Measurements from ENCODE around the gene BIRC3. TPM values are rescaled to one million over a fixed set of nuclear protein-coding genes. Genes with fewer than 3 reads are reported as not detected.
A peak's percentile ranks its signal among the peaks of the same experiment; 100 is the strongest.
"Not testable (repeated sequence)": the region's sequence is repeated elsewhere in the genome, so short reads cannot be mapped to it uniquely, and the experiment has no call there.

The BIRC3 gene
- polyA plus RNA-seq, 1 donor from 2014 or later: not detected

- Histone ChIP-seq H3K79me2 (replicated peaks; ENCODE audit: insufficient read depth, low read length) (no peaks in the 10 kb centered on the region), H3F3A (ENCODE audit: insufficient read depth, low read length, poor library complexity, severe bottlenecking) (peaks cover 3% of the 10 kb centered on the region), H3K27ac (ENCODE audit: low read length) (no peak overlapping the region), H3K27me3 (ENCODE audit: insufficient read depth, low read depth, low read length) (no peaks in the 10 kb centered on the region), H4K20me1 (ENCODE audit: insufficient read depth) (no peaks in the 10 kb centered on the region), H3K4me3 (ENCODE audit: low read length) (no peak overlapping the region), H3K9me2 (ENCODE audit: insufficient read depth, low read length) (no peaks in the 10 kb centered on the region), H2AFZ (ENCODE audit: low read depth, low read length) (no peak overlapping the region), H3K36me3 (ENCODE audit: insufficient read depth, low read length) (peaks cover 16% of the 10 kb centered on the region), H3K4me2 (ENCODE audit: low read length) (no peak overlapping the region), H3K9me3 (ENCODE audit: low read length) (no peaks in the 10 kb centered on the region), H3K9ac (ENCODE audit: low read length) (no peak overlapping the region)
- TF ChIP-seq CTCF (IDR thresholded peaks at IDR 0.05; ENCODE audit: poor library complexity, severe bottlenecking): peak; percentile 55
- peak; percentile 52 for TF ChIP-seq SMC3 (conservative IDR thresholded peaks at IDR 0.05; ENCODE audit: poor library complexity)
- no peak for TF ChIP-seq POLR2AphosphoS5 (IDR thresholded peaks at IDR 0.05)
- TF ChIP-seq REST (IDR thresholded peaks at IDR 0.05; ENCODE audit: borderline replicate concordance): no peak
- TF ChIP-seq TAF1 (IDR thresholded peaks at IDR 0.05; ENCODE audit: low read depth): no peak
- peak; percentile 50 for TF ChIP-seq RAD21 (conservative IDR thresholded peaks at IDR 0.05)
Observed at GRCh38 chr11:102367364-102367763, 50.1 kb downstream of the BIRC3 start.

GRCh38 chr11:102368472-102368871, 51.2 kb downstream of the BIRC3 start:
- no peak for TF ChIP-seq POLR2AphosphoS5 (IDR thresholded peaks at IDR 0.05)
- TF ChIP-seq EP300 (conservative IDR thresholded peaks at IDR 0.05; ENCODE audit: poor library complexity, severe bottlenecking): no peak
- TF ChIP-seq REST (IDR thresholded peaks at IDR 0.05; ENCODE audit: borderline replicate concordance): no peak
- TF ChIP-seq SMC3 (conservative IDR thresholded peaks at IDR 0.05; ENCODE audit: poor library complexity): no peak
- TF ChIP-seq CTCF (IDR thresholded peaks at IDR 0.05; ENCODE audit: poor library complexity, severe bottlenecking): no peak
- TF ChIP-seq MXI1 (conservative IDR thresholded peaks at IDR 0.05; ENCODE audit: poor library complexity, severe bottlenecking): no peak
- TF ChIP-seq RAD21 (conservative IDR thresholded peaks at IDR 0.05): no peak
- TF ChIP-seq EZH2 (IDR thresholded peaks at IDR 0.05; ENCODE audit: borderline replicate concordance, insufficient read depth, low read length, poor library complexity, severe bottlenecking): no peak
- TF ChIP-seq TAF1 (IDR thresholded peaks at IDR 0.05; ENCODE audit: low read depth): no peak
- Histone ChIP-seq H3K79me2 (replicated peaks; ENCODE audit: insufficient read depth, low read length) (no peaks in the 10 kb centered on the region), H3K27me3 (ENCODE audit: insufficient read depth, low read depth, low read length) (no peaks in the 10 kb centered on the region)

GRCh38 chr11:102374633-102375424, 57.5 kb downstream of the BIRC3 start:
- H2AFZ ChIP-seq (ENCODE audit: low read depth, low read length); H3K27me3 ChIP-seq (ENCODE audit: insufficient read depth, low read depth, low read length); H3K4me2 ChIP-seq (ENCODE audit: low read length); H3F3A ChIP-seq (ENCODE audit: insufficient read depth, low read length, poor library complexity, severe bottlenecking); H3K9ac ChIP-seq (ENCODE audit: low read length); H3K79me2 ChIP-seq (replicated peaks; ENCODE audit: insufficient read depth, low read length); H3K27ac ChIP-seq (ENCODE audit: low read length); H4K20me1 ChIP-seq (ENCODE audit: insufficient read depth); H3K9me3 ChIP-seq (ENCODE audit: low read length); H3K36me3 ChIP-seq (ENCODE audit: insufficient read depth, low read length); H3K9me2 ChIP-seq (ENCODE audit: insufficient read depth, low read length); H3K4me3 ChIP-seq (ENCODE audit: low read length): not testable (repeated sequence)

More at GRCh38 chr11:102368472-102368871, 51.2 kb downstream of the BIRC3 start:
- no peaks in the 10 kb centered on the region for H3K9me2 ChIP-seq (ENCODE audit: insufficient read depth, low read length)
- no peak overlapping the region for H3K9ac ChIP-seq (ENCODE audit: low read length)
- no peak overlapping the region for H3K4me3 ChIP-seq (ENCODE audit: low read length)
- H3K36me3 ChIP-seq (ENCODE audit: insufficient read depth, low read length): peaks cover 16% of the 10 kb centered on the region
- no peak overlapping the region for H3K4me2 ChIP-seq (ENCODE audit: low read length)
- no peak overlapping the region for H3K27ac ChIP-seq (ENCODE audit: low read length)
- no peak overlapping the region for H2AFZ ChIP-seq (ENCODE audit: low read depth, low read length)
- no peaks in the 10 kb centered on the region for H4K20me1 ChIP-seq (ENCODE audit: insufficient read depth)
- H3F3A ChIP-seq (ENCODE audit: insufficient read depth, low read length, poor library complexity, severe bottlenecking): peaks cover 3% of the 10 kb centered on the region
- H3K9me3 ChIP-seq (ENCODE audit: low read length): no peaks in the 10 kb centered on the region

Data from neural cell (in vitro differentiated cells).